C1 segment of cervical spinal cord (tissue), 14 donors: ENCODE measurements around the gene AGAP4.
"Not testable (repeated sequence)": the region's sequence is repeated elsewhere in the genome, so short reads cannot be mapped to it uniquely, and the experiment has no call there.

ENCODE experiments used
- DNase-seq, 14 donors: peaks; one replicate each; lab custom pipeline; 2025; lab: John Stamatoyannopoulos, UW

Gene AGAP4

GRCh38 chr10:45847400-45847799 is at the start of gene AGAP4:
AGAP4 (minus strand) TSS chr10:45847500; CDS start chr10:45847347, 153 bp downstream.
- not testable (repeated sequence) for DNase-seq

GRCh38 chr10:45890721-45891120 is 43.4 kb upstream of the AGAP4 start:
- DNase-seq, result not testable (repeated sequence)

DNA sequence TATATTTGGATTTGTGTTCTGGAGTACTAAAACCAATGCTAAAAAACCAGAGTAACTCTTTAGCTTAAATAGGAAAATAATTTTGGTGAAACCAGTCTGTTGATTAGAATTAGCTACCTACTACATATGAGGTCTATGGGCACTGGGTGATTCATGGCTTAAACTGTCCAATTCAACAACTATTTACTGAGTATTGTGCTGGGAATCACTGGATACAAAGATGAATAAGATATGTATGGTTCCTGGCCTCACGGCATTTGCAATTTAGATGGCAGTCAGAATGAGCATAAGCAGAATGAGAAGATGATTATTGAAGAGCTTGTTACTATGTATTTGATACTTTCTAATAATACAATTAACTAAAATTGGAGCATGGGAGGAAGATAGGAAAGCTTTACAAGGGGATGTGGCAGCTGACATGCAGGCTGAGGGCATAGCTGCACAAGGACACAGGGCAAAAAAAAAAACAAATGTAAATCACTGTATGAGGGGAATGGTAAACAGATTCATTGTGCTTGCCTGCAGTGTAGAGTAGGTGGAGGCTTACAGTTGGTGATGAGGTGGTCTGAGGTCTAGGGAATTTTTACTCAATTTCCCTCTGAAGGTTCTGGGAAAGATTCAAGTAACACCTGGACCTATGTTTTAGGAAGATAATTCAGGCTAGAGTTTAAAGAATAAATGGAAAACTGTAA is 42.4 kb upstream of the AGAP4 start:
- not testable (repeated sequence) for DNase-seq

GRCh38 chr10:45882880-45883279 is 35.6 kb upstream of the AGAP4 start:
- not testable (repeated sequence) for DNase-seq

- not testable (repeated sequence) for DNase-seq
These were observed 18.1 kb upstream of the AGAP4 start for GRCh38 chr10:45865404-45865803.

DNA sequence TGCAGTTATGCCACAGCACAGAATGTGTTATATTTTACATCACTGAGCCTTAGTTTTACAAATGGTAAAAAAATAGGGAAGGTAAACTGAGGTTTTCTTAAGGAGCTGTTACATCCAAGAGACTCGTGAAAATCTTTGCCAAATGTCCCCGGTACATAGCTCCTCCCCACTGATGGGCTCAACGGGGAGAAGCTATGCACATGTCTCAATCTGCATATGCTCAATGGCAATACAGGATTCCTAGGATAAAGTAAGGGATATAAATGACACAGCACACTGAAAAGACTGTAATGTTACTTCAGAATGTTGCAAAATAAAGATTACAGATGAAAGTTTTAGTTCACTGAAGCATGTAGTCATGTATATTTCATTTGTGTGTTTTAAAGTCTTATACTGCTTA is 17.0 kb upstream of the AGAP4 start:
- DNase-seq, result not testable (repeated sequence)

DNA sequence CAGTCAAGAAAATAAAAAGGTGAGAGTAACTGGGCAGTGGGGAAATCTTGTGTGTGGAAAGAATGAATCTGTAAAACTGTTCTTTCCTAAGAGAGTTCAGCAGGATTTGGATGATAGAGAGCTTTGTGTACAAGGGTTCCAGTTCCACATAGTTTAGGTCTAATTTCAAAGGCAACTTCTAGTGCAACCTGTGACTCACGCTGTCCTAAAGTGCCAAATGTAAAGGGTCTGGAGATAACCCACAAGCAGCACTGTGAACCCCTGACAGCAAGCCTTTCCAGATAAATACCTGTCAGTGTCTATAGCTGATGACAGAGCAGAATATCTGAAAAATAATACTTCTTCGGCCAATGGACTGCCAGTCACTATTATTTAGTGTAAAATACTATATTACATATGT is 16.3 kb upstream of the AGAP4 start:
- DNase-seq, result not testable (repeated sequence)

DNA sequence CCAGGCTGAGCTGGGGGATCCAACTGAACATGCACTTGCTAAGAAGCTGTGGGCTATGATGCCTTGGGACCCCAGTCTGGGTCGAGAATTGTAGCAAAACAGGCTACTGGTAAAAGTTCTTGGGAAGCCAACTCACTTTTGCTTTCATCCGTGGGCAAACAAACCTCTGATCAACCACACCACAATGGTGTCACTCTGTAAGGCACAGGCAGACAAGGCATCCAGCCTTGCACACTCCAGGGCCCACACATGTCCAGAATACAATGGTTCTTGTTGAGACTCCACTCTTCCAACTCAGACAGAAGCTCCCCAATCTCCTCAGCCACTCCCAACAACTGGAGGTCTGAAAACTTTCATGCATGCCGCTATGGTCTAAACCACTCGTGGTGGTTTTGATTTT is 10.6 kb upstream of the AGAP4 start:
- not testable (repeated sequence) for DNase-seq

DNA sequence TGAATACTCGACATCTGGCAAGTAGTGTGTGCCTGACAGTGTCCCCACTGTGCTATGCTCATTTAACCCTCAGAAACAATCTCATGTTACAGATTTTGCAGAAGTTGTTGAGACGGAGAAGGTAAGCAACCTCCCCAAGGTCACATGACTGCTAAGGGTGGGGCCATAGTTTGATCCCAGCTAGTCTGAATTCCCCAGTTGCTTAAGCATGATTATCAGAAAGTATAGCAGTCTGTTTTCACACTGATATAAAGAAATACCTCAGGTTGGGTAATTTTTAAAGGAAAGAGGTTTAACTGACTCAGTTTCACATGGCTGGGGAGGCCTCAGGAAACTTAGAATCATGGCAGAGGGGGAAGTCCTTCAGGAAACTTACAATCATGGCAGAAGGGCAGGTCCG is 1.2 kb upstream of the AGAP4 start:
- not testable (repeated sequence) for DNase-seq

DNA sequence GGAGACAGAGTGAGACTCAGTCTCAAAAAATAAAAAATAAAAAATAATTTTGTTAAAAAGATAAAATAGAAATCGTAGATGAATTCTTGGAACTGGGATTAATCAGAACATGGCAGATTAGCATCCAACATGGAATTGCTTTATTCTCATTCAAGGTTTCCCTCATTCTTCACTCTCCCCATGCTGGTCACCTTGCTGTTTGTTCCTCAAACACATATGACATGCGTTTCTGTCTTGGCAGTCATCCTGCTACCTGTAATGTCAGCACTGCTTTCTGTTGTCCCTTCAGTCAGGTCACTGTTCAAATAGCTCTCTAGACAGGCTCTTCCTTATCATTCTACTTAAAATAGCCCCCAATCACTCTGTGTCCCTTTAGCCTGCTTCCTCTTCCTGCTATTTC is 24.4 kb downstream of the AGAP4 start:
- not testable (repeated sequence) for DNase-seq

DNA sequence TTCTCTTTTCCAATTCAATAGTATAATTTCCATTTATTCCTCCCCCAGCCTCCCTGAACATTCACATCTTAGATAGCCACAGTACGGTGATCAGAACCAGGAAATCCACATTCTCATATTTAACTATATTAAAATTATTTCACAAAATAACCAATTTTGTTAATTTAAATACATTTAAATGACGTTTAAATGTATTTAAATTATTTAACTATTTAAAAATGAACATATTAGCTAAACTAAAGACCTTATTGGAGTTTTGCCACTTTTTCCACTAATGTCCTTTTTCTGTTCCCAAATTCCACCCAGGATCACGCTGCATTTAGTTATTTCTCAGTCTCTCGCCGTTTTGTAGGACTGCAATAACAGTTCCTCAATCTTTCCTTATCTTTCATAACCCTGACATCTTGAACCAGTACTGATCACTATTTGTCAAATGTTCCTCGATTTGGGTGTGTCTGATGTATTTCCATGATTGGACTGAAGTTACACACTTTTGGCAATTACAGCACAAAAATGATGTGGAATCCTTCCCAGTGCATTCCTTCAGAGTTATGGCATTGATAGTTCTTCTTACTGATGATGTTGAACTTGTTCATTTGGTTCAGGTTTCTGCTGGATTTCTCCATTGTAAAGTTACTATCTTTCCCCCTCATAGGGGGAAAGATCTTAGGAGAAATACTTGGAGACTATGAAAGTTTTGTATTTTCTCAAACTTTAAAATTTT is 27.0 kb downstream of the AGAP4 start:
- not testable (repeated sequence) for DNase-seq

DNA sequence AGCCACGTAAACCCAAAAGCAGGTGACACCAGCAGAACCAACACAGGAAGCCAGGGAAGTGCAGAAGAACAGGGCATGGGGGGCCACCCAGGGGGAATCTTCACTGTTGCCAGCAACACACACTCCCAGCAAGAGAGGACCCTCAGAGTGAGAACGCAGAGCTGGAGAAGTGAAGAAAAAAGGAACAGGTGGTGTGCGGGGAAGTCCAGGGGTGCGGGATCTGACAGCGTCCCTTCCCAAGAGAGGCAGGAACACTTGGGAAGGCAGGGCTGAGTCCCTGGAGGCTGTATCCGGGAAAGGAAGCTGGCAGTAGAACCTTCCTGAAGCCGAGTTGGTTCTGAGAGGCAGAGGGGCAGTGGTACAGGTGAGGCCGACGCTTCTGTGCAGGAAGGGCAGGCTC is 27.7 kb downstream of the AGAP4 start:
- DNase-seq, result no peak

- no peak for DNase-seq
These were observed 29.4 kb downstream of the AGAP4 start for GRCh38 chr10:45817912-45818311.

GRCh38 chr10:45817130-45817859 is 30.0 kb downstream of the AGAP4 start:
- no peak for DNase-seq

- DNase-seq, result not testable (repeated sequence)
These were observed 33.2 kb downstream of the AGAP4 start for GRCh38 chr10:45814146-45814545.

DNA sequence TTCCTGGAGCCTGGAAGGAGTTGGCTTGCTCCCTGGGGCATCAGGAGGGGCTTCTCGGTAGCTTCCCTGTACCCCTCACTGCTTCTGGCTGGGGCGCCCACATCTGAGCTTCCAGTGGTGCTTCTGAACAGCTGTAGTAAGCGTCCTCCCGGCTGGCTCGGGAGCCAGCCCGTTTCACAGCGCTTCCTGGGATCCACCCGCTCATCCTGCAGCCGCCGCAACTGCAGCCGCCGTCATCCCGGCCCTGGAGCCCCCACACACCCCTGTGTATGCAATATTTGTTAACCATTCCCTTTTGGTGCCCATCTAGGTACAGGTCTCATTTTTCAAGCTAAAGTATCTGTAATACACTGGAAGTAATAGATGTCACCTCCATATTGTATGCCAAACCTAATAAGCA is 34.3 kb downstream of the AGAP4 start:
- DNase-seq, result not testable (repeated sequence)

GRCh38 chr10:45811075-45811474 is 36.2 kb downstream of the AGAP4 start:
- DNase-seq, result no peak

GRCh38 chr10:45809837-45810236 is 37.5 kb downstream of the AGAP4 start:
- DNase-seq, result no peak

- not testable (repeated sequence) for DNase-seq
These were observed 42.3 kb downstream of the AGAP4 start for GRCh38 chr10:45804996-45805395.

- DNase-seq, result not testable (repeated sequence)
These were observed 44.0 kb downstream of the AGAP4 start for GRCh38 chr10:45803060-45804010.

DNA sequence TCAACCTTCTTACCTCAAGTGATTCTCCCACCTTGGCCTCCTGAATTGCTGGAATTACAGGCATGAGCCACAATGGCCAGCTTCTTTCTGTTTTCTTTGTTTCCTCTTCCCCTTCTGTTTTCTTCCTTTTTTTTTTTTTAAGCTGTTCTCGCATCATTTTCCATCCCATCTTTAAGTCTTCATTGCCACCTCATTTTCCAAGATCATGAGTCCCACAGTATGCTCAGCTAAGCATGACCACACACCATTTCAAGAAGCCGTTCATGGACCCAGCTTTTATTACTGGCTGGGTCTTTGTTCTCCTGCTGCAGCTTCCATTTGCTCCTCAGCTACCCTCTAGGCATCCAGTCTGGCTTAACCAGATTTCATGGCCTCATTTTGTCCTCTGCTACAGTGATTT is 52.5 kb downstream of the AGAP4 start:
- DNase-seq, result not testable (repeated sequence)
